Vagina (tissue), 2 donors: ENCODE measurements around the gene EXD3.

Experiments
- CTCF ChIP-seq, 3 experiments: fragments of 450-650 bp in 2 of 3; fragments of 200-600 bp in 1 of 3; sonication (generic) in 1 of 3; IDR thresholded peaks; one replicate each; pipeline ENCODE4 v1.5.1; 2017 to 2019; ENCODE audit warnings: antibody characterized with exemption in 3 of 3, mild to moderate bottlenecking in 2 of 3, moderate library complexity in 2 of 3
- POLR2A ChIP-seq, 2 donors: fragments of 450-650 bp; IDR thresholded peaks; one replicate each; pipeline ENCODE4 v1.6.1; 2017; ENCODE audit warnings: antibody characterized with exemption in 2 of 2, mild to moderate bottlenecking in 2 of 2, moderate library complexity in 2 of 2

- TF ChIP-seq CTCF (IDR thresholded peaks at IDR 0.05) (no peak), POLR2A (IDR thresholded peaks at IDR 0.05) (no peak)
These were observed 108.1 kb downstream of the EXD3 start for GRCh38 chr9:137314561-137315560.
